GM18519 (cell line): ENCODE results near the gene HOXB13.

Experiments
- ATAC-seq: cut with Tn5 transposase; IDR thresholded peaks from one replicate; pipeline ENCODE4 v1.9.1; 2021; ENCODE audit warnings: mild to moderate bottlenecking, moderate library complexity; ENCODE audit not compliant: unreplicated experiment, low FRiP score

The HOXB13 gene

GRCh38 chr17:48729335-48730239, 1.0 kb upstream of the HOXB13 start:
- ATAC-seq, result no peak

- no peak for ATAC-seq
Observed at GRCh38 chr17:48727415-48728175, 955 bp downstream of the HOXB13 start.

GRCh38 chr17:48726916-48727286, 1.6 kb downstream of the HOXB13 start:
- ATAC-seq, result no peak

- no peak for ATAC-seq
Observed at GRCh38 chr17:48726114-48726915, 2.2 kb downstream of the HOXB13 start.

GRCh38 chr17:48725288-48726064, 3.1 kb downstream of the HOXB13 start:
- no peak for ATAC-seq

- no peak for ATAC-seq
Observed at GRCh38 chr17:48725004-48725287, 3.6 kb downstream of the HOXB13 start.

GRCh38 chr17:48724251-48725003, 4.1 kb downstream of the HOXB13 start:
- no peak for ATAC-seq

- no peak for ATAC-seq
Observed at GRCh38 chr17:48723423-48724250, 4.9 kb downstream of the HOXB13 start.

GRCh38 chr17:48722915-48723422, 5.6 kb downstream of the HOXB13 start, which contains the start of gene PRAC2:
TSS of gene PRAC2 (plus strand) at chr17:48723185. CDS start at chr17:48724411, 1,226 bp downstream.
- ATAC-seq, result no peak

- ATAC-seq, result no peak
Observed at GRCh38 chr17:48722201-48722907, 6.2 kb downstream of the HOXB13 start, which contains the start of gene PRAC1. TSS of gene PRAC1 (minus strand) at chr17:48722518. CDS start at chr17:48722392, 126 bp downstream.

GRCh38 chr17:48721009-48721402, 7.5 kb downstream of the HOXB13 start:
- ATAC-seq, result no peak

GRCh38 chr17:48720266-48721008, 8.1 kb downstream of the HOXB13 start:
- no peak for ATAC-seq

GRCh38 chr17:48719642-48720265, 8.8 kb downstream of the HOXB13 start:
- ATAC-seq, result no peak

- no peak for ATAC-seq
Observed at GRCh38 chr17:48718761-48719641, 9.5 kb downstream of the HOXB13 start.

GRCh38 chr17:48718227-48718760, 10.3 kb downstream of the HOXB13 start:
- no peak for ATAC-seq
